HEK293 (cell line): Measurements from ENCODE around the gene ESPL1.

ENCODE experiments used
- BCL11A ChIP-seq: fragments of 450-650 bp; formaldehyde crosslinking; IDR thresholded peaks from 2 replicates; pipeline ENCODE4 v1.5.1; 2016; ENCODE audit warnings: low read depth, missing biosample characterization, missing genetic modification characterization
- CTCF ChIP-seq: fragments of 450-650 bp; formaldehyde crosslinking; IDR thresholded peaks from 2 replicates; pipeline ENCODE4 v1.5.1; 2016; ENCODE audit warnings: missing biosample characterization, missing genetic modification characterization
- ZFP37 ChIP-seq: fragments of 450-650 bp; formaldehyde crosslinking; IDR thresholded peaks from 2 replicates; pipeline ENCODE4 v1.5.1; 2016; ENCODE audit warnings: missing biosample characterization, missing genetic modification characterization
- ZNF169 ChIP-seq: fragments of 450-650 bp; formaldehyde crosslinking; IDR thresholded peaks from 2 replicates; pipeline ENCODE4 v1.5.1; 2016; ENCODE audit warnings: missing biosample characterization, missing genetic modification characterization
- ZNF518A ChIP-seq: fragments of 450-650 bp; formaldehyde crosslinking; conservative IDR thresholded peaks from 2 replicates; pipeline ENCODE4 v1.5.1; 2016; ENCODE audit warnings: low read depth, missing biosample characterization, missing genetic modification characterization

GRCh38 chr12:53252349-53252916 is 15.7 kb upstream of the ESPL1 start:
- no peak for TF ChIP-seq ZNF518A (tag by site-specific recombination)
- TF ChIP-seq ZFP37 (tag by site-specific recombination): peak; percentile 23; the same call in 1 of the 2 replicates
- TF ChIP-seq CTCF: no peak
- no peak for TF ChIP-seq ZNF169 (tag by site-specific recombination)
- no peak for TF ChIP-seq BCL11A (tag by site-specific recombination)
